HepG2 (cell line): ENCODE measurements around the gene G6PD. TPM values are rescaled to one million over a fixed set of nuclear protein-coding genes. Genes with fewer than 3 reads are reported as not detected.

Experiments
- ATAC-seq: fragments of 200-7000 bp; cut with Tn5 transposase; 3 replicates; pipeline ENCODE4 v1.9.1; 2020; ENCODE audit warnings: mild to moderate bottlenecking, moderate library complexity
- BruUV-seq: library from RNA; stranded (reverse); fragments of 400-500 nt; replicated peaks from 2 replicates; lab custom pipeline; 2021; lab: Mats Ljungman, UMichigan
- CTCF ChIA-PET: fragments of 300-600 bp; formaldehyde crosslinking; extraction: SDS; loops from one replicate; lab custom pipeline; 2021; ENCODE audit warnings: low total read pairs, inconsistent platforms, low intra/inter-chr PET ratio; lab: Yijun Ruan, JAX
- POLR2A ChIA-PET: fragments of 350-600 bp; sonication (Branson Sonifier 250); formaldehyde crosslinking; loops from one replicate; lab custom pipeline; 2020; ENCODE audit warnings: antibody characterized with exemption, inconsistent platforms; lab: Yijun Ruan, JAX
- DNase-seq: peaks from one replicate; pipeline ENCODE4 v3.0.0-alpha.2; 2015; ENCODE audit warnings: low spot score
- FAIRE-seq: peaks from 3 replicates; lab custom pipeline; 2011; peaks lifted over from hg19 to GRCh38; lab: Jason Lieb, UNC
- H2AFZ ChIP-seq: one replicate; pipeline ENCODE4 v1.6.1; 2011; ENCODE audit warnings: low read length, inconsistent platforms
- H3K27ac ChIP-seq: fragments of 300-600 bp; 3 replicates; pipeline ENCODE4 v1.8.0; 2011; ENCODE audit warnings: mixed run types, mild to moderate bottlenecking, mixed read lengths, low read length, inconsistent platforms; ENCODE audit not compliant: insufficient read depth; ENCODE audit errors: extremely low read length
- H3K27me3 ChIP-seq, 2 experiments: fragments of 200-600 bp in 1 of 2; 2 replicates in 1 of 2; 3 replicates in 1 of 2; pipeline versions ENCODE4 v1.6.0 to v1.8.0; 2011; ENCODE audit warnings: low read length in 2 of 2, mild to moderate bottlenecking in 2 of 2, moderate library complexity in 2 of 2, inconsistent platforms in 1 of 2; ENCODE audit not compliant: insufficient read depth in 2 of 2, control insufficient read depth in 1 of 2
- H3K36me3 ChIP-seq, 2 experiments: fragments of 200-600 bp in 1 of 2; replicated peaks in 1 of 2; 2 replicates in 1 of 2; 3 replicates in 1 of 2; pipeline versions ENCODE4 v1.5.1 to v1.8.0; 2011; ENCODE audit warnings: low read length in 2 of 2, inconsistent platforms in 1 of 2; ENCODE audit not compliant: insufficient read depth in 2 of 2, control insufficient read depth in 1 of 2
- H3K4me1 ChIP-seq: 2 replicates; pipeline ENCODE4 v1.5.1; 2012; ENCODE audit warnings: low read length, inconsistent platforms; ENCODE audit not compliant: insufficient read depth
- H3K4me2 ChIP-seq: 2 replicates; pipeline ENCODE4 v1.6.0; 2011; ENCODE audit warnings: low read depth, low read length, inconsistent platforms
- H3K4me3 ChIP-seq, 3 experiments: fragments of 200-600 bp in 1 of 3; sonication (generic), shearing (Covaris generic) in 1 of 3; replicated peaks in 1 of 3; 2 replicates each; pipeline ENCODE4 v1.5.1; 2011 to 2016; ENCODE audit warnings: low read length in 3 of 3, inconsistent platforms in 2 of 3, low read depth in 2 of 3, mild to moderate bottlenecking in 2 of 3, control low read depth in 1 of 3, mixed read lengths in 1 of 3; ENCODE audit not compliant: insufficient read depth in 1 of 3
- H3K79me2 ChIP-seq: one replicate; pipeline ENCODE4 v1.6.1; 2011; ENCODE audit warnings: low read length, inconsistent platforms; ENCODE audit not compliant: insufficient read depth
- H3K9ac ChIP-seq: 2 replicates; pipeline ENCODE4 v1.6.0; 2011; ENCODE audit warnings: mild to moderate bottlenecking, low read depth, low read length, inconsistent platforms; ENCODE audit not compliant: insufficient read depth
- H3K9me3 ChIP-seq: 2 replicates; pipeline ENCODE4 v1.5.1; 2012; ENCODE audit warnings: mild to moderate bottlenecking, low read length
- H4K20me1 ChIP-seq: 2 replicates; pipeline ENCODE4 v1.6.0; 2011; ENCODE audit warnings: inconsistent platforms, mild to moderate bottlenecking, low read length, moderate library complexity; ENCODE audit not compliant: insufficient read depth
- ARNTL ChIP-seq: sonication (generic); formaldehyde crosslinking; IDR thresholded peaks from 2 replicates; pipeline ENCODE4 v1.4.0; 2020; ENCODE audit warnings: mild to moderate bottlenecking, missing genetic modification reagents
- ASH2L ChIP-seq: fragments of 300-600, 200-600 bp; sonication (generic); IDR thresholded peaks from 2 replicates; pipeline ENCODE4 v1.7.0; 2017; ENCODE audit warnings: low read depth, mild to moderate bottlenecking, moderate library complexity, mixed read lengths, low read length; ENCODE audit not compliant: insufficient read length
- ATAD3A ChIP-seq: sonication (generic); formaldehyde crosslinking; IDR thresholded peaks from 2 replicates; pipeline ENCODE4 v1.4.0; 2020; ENCODE audit warnings: missing genetic modification reagents
- CAMTA2 ChIP-seq: sonication (generic); formaldehyde crosslinking; IDR thresholded peaks from 2 replicates; pipeline ENCODE4 v1.4.0; 2020; ENCODE audit warnings: mild to moderate bottlenecking, missing genetic modification reagents, borderline replicate concordance
- GZF1 ChIP-seq: sonication (generic); formaldehyde crosslinking; IDR thresholded peaks from 2 replicates; pipeline ENCODE4 v1.5.1; 2020; ENCODE audit warnings: mild to moderate bottlenecking, missing genetic modification reagents
- HCFC1 ChIP-seq: fragments of 150-350 bp; IDR thresholded peaks from 2 replicates; pipeline ENCODE4 v1.6.1; 2014; ENCODE audit warnings: low read depth, low read length
- HNF1B ChIP-seq: sonication (generic); formaldehyde crosslinking; IDR thresholded peaks from 2 replicates; pipeline ENCODE4 v1.5.1; 2020; ENCODE audit warnings: mild to moderate bottlenecking, moderate library complexity, missing genetic modification reagents
- KLF11 ChIP-seq: IDR thresholded peaks from 2 replicates; pipeline ENCODE4 v1.6.1; 2016; ENCODE audit warnings: missing compliant biosample characterization
- MAFK ChIP-seq, 2 experiments: IDR thresholded peaks in 1 of 2; conservative IDR thresholded peaks in 1 of 2; 2 replicates each; pipeline ENCODE4 v1.6.1; 2011; ENCODE audit warnings: improper control_type of control experiment in 2 of 2, low read length in 2 of 2
- MEF2D ChIP-seq: sonication (generic); formaldehyde crosslinking; IDR thresholded peaks from 2 replicates; pipeline ENCODE4 v1.5.1; 2020; ENCODE audit warnings: mild to moderate bottlenecking, missing genetic modification reagents
- PLRG1 ChIP-seq: fragments of 450-650 bp; conservative IDR thresholded peaks from 2 replicates; pipeline ENCODE4 v1.6.1; 2016
- SAP130 ChIP-seq: IDR thresholded peaks from 2 replicates; pipeline ENCODE4 v1.6.1; 2016; ENCODE audit warnings: low read depth
- SMARCE1 ChIP-seq: fragments of 450-650 bp; IDR thresholded peaks from 2 replicates; pipeline ENCODE4 v1.6.1; 2017; ENCODE audit warnings: borderline replicate concordance
- TFE3 ChIP-seq: IDR thresholded peaks from 2 replicates; pipeline ENCODE4 v1.6.1; 2016
- ZNF326 ChIP-seq: sonication (generic); formaldehyde crosslinking; IDR thresholded peaks from 2 replicates; pipeline ENCODE4 v1.4.0; 2020; ENCODE audit warnings: missing genetic modification reagents, borderline replicate concordance
- ZNF430 ChIP-seq: sonication (generic); formaldehyde crosslinking; IDR thresholded peaks from 2 replicates; pipeline ENCODE4 v1.9.0; 2021; ENCODE audit warnings: mild to moderate bottlenecking, missing genetic modification reagents
- WGBS: methylation state at CpG from one replicate; pipeline ENCODE4 v1.1.6; 2017; ENCODE audit warnings: low lambda C conversion rate; 5-methylcytosine and 5-hydroxymethylcytosine counted together
- in situ Hi-C: cut with HindIII; loops from 2 replicates; pipeline ENCODE4 v1.10.0; 2017; ENCODE audit warnings: low pct_unique_long_range_greater_than_20kb; ENCODE audit not compliant: extremely low pct_ligation_motif_present
- intact Hi-C: fragments of 100-400 bp; cut with micrococcal nuclease; formaldehyde crosslinking; loops from one replicate; pipeline ENCODE4 v1.10.0; 2022; ENCODE audit not compliant: unreplicated experiment
- polyA plus RNA-seq, 8 experiments: library from polyadenylated mRNA; depleted of rRNA in 3 of 8; stranded (reverse) in 7 of 8; unstranded in 1 of 8; fragments of >200 nt; fragmentation: Illumina TruSeq in 4 of 8; extraction: Trizol in 4 of 8; gene quantifications; 2 replicates each; pipeline versions ENCODE4 v1.2.1 to v1.2.3, GENCODE V29; 2011 to 2016; ENCODE audit warnings: low read depth in 4 of 8, missing spikeins in 1 of 8, mixed read lengths in 1 of 8; ENCODE audit not compliant: insufficient read depth in 1 of 8
- total RNA-seq, 5 experiments: library from RNA; depleted of rRNA; stranded (reverse); fragments of >200 nt; fragmentation: Illumina TruSeq; extraction: Trizol; gene quantifications; 2 replicates each; pipeline ENCODE4 v1.2.3, GENCODE V29; 2016; ENCODE audit warnings: low read depth in 1 of 5
- TF ChIP-seq, protein P1 (sequence below): sonication (generic); formaldehyde crosslinking; IDR thresholded peaks from 2 replicates; pipeline ENCODE4 v1.8.1; 2022; ENCODE audit warnings: low read depth, mild to moderate bottlenecking, missing genetic modification reagents

G6PD gene
- total and polyA plus RNA-seq, 2 of the 13 experiments (the other 11 are each of a cell fraction or from before 2014, with no cell fraction given): 18.8 to 28.8 TPM

DNA sequence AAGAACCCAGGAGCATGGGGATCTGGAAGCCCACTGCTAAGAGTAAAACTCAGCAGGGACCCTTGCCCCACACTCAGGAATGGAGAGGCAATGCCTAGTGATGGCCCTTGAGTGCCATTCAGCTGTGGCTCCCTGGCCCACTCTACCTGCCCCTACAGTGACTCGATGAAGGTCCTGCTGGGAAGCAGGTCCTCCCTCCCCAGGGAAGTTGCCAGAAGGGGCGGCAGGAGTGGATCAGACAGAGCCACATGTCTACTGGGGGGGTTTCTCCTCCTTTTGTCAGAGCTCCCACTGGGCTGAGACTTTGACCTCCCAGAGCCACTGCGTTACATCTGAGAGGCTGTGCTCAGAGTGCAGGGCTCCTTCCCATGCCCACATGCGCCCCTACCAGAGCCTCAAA lies 57.5 kb downstream of the G6PD start:
- Histone ChIP-seq H3K36me3 (no peaks in the 10 kb centered on the region; a peak in 1 of 5 replicates), H3K4me2 (peak overlapping the region; percentile 76), H3K27me3 (no peaks in the 10 kb centered on the region), H3K79me2 (no peaks in the 10 kb centered on the region), H3K4me3 (peak overlapping the region in 2 of 3 experiments; percentile 68 to 78; a peak in 3 of 6 replicates), H3K9ac (no peak overlapping the region), H3K4me1 (peaks cover 26% of the 10 kb centered on the region), H3K27ac (no peak overlapping the region), H2AFZ (no peak overlapping the region), H4K20me1 (no peaks in the 10 kb centered on the region), H3K9me3 (no peaks in the 10 kb centered on the region)
- ChIA-PET CTCF (no interaction called here), POLR2A (interaction anchor here (0.9 to 3.0 kb wide), 11 partner anchors 25 to 118 kb away, joined by 3 to 31 read pairs (median 5); partner anchors contain the start of genes ATP6AP1, DNASE1L1, EMD and FAM3A)
- no CpG with 5 or more reads among the region's 4 CpGs for WGBS
- FAIRE-seq: no peak
- BruUV-seq: no TSS peak
- intact Hi-C loops: no loop called here
- no peak for TF ChIP-seq ZNF430 (CRISPR knock-in tag)
- no peak for TF ChIP-seq ASH2L
- TF ChIP-seq PLRG1: no peak
- TF ChIP-seq HNF1B: no peak
- no peak for TF ChIP-seq MEF2D (CRISPR knock-in tag)
- TF ChIP-seq GZF1: no peak
- no peak for TF ChIP-seq ARNTL (CRISPR knock-in tag)
- no peak for TF ChIP-seq ATAD3A (CRISPR knock-in tag)
- TF ChIP-seq, protein P1, sequence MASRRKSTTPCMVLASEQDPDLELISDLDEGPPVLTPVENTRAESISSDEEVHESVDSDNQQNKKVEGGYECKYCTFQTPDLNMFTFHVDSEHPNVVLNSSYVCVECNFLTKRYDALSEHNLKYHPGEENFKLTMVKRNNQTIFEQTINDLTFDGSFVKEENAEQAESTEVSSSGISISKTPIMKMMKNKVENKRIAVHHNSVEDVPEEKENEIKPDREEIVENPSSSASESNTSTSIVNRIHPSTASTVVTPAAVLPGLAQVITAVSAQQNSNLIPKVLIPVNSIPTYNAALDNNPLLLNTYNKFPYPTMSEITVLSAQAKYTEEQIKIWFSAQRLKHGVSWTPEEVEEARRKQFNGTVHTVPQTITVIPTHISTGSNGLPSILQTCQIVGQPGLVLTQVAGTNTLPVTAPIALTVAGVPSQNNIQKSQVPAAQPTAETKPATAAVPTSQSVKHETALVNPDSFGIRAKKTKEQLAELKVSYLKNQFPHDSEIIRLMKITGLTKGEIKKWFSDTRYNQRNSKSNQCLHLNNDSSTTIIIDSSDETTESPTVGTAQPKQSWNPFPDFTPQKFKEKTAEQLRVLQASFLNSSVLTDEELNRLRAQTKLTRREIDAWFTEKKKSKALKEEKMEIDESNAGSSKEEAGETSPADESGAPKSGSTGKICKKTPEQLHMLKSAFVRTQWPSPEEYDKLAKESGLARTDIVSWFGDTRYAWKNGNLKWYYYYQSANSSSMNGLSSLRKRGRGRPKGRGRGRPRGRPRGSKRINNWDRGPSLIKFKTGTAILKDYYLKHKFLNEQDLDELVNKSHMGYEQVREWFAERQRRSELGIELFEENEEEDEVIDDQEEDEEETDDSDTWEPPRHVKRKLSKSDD (CRISPR knock-in tag): no peak
- no peak for TF ChIP-seq SAP130
- TF ChIP-seq SMARCE1: no peak
- no peak for TF ChIP-seq CAMTA2
- no peak for TF ChIP-seq MAFK (conservative IDR thresholded peaks at IDR 0.05 in 1 of 2, IDR thresholded peaks at IDR 0.05 in 1 of 2; ENCODE audit: low read length in 2 of 2)
- TF ChIP-seq ZNF326: no peak
- TF ChIP-seq HCFC1: no peak
- TF ChIP-seq TFE3 (CRISPR knock-in tag): no peak
- TF ChIP-seq KLF11 (CRISPR knock-in tag): no peak
- no peak for ATAC-seq
- no peak for DNase-seq
- in situ Hi-C loops: no loop called here
